ENCODE measurements around the gene ATF3. TPM values are rescaled to one million over a fixed set of nuclear protein-coding genes. Genes with fewer than 3 reads are reported as not detected.

ATF3 gene
- total and polyA plus RNA-seq, 8 donors = 8.3 to 28.8 (median 20.4) TPM

- ATAC-seq = no peak
- H3K27me3 ChIP-seq = no peaks in the 10 kb centered on the region
- H3K4me1 ChIP-seq = no peaks in the 10 kb centered on the region
- no peak for TF ChIP-seq CTCF (IDR thresholded peaks at IDR 0.05)
- no peak for FAIRE-seq
- intact Hi-C loops (cut with DNase I) = no loop called here
- no peak overlapping the region for H3K27ac ChIP-seq
- no peak for DNase-seq
- peaks cover 0 to 2% (median 0%) of the 10 kb centered on the region in 4 donors for H3K9me3 ChIP-seq
- WGBS, 2 donors = 48 to 60% methylated on average over 1 of the region's 1 CpG
- no peak overlapping the region for H3K4me3 ChIP-seq
- H3K36me3 ChIP-seq = no peaks in the 10 kb centered on the region
Measured at GRCh38 chr1:212578041-212578440, 30.5 kb upstream of the ATF3 start.

GRCh38 chr1:212581034-212581433 lies 27.5 kb upstream of the ATF3 start:
- WGBS, 2 donors = 89 to 90% methylated on average over 8 of the region's 8 CpGs
- TF ChIP-seq CTCF (IDR thresholded peaks at IDR 0.05) = no peak
- H3K27ac ChIP-seq = no peak overlapping the region
- no peaks in the 10 kb centered on the region for H3K9me3 ChIP-seq
- no peak overlapping the region for H3K4me3 ChIP-seq
- no peak for FAIRE-seq
- H3K4me1 ChIP-seq = no peaks in the 10 kb centered on the region
- intact Hi-C loops (cut with DNase I) = no loop called here
- no peaks in the 10 kb centered on the region for H3K36me3 ChIP-seq
- H3K27me3 ChIP-seq = no peaks in the 10 kb centered on the region
- no peak for DNase-seq
- no peak for ATAC-seq

- FAIRE-seq (no peak), ATAC-seq (no peak), DNase-seq (no peak)
- Histone ChIP-seq H3K4me3 (no peak overlapping the region), H3K9me3 (no peaks in the 10 kb centered on the region), H3K4me1 (no peaks in the 10 kb centered on the region), H3K27me3 (no peaks in the 10 kb centered on the region), H3K27ac (no peak overlapping the region), H3K36me3 (no peaks in the 10 kb centered on the region)
- 73 to 76% methylated on average over 5 of the region's 5 CpGs for WGBS, 2 donors
- intact Hi-C loops (cut with DNase I) = no loop called here
- TF ChIP-seq CTCF (IDR thresholded peaks at IDR 0.05) = no peak
Measured at GRCh38 chr1:212582291-212582690, 26.3 kb upstream of the ATF3 start.

- H3K4me3 ChIP-seq = no peak overlapping the region
- no peaks in the 10 kb centered on the region for H3K4me1 ChIP-seq
- DNase-seq = no peak
- WGBS, 2 donors = 82 to 88% methylated on average over 7 of the region's 7 CpGs
- no peaks in the 10 kb centered on the region for H3K36me3 ChIP-seq
- TF ChIP-seq CTCF (IDR thresholded peaks at IDR 0.05) = no peak
- no peak for ATAC-seq
- intact Hi-C loops (cut with DNase I) = no loop called here
- H3K27me3 ChIP-seq = no peaks in the 10 kb centered on the region
- H3K27ac ChIP-seq = no peak overlapping the region
- no peak for FAIRE-seq
- no peaks in the 10 kb centered on the region for H3K9me3 ChIP-seq
Measured at GRCh38 chr1:212582808-212583615, 25.5 kb upstream of the ATF3 start.

- no peak overlapping the region for H3K4me3 ChIP-seq
- no peak overlapping the region for H3K27ac ChIP-seq
- FAIRE-seq (no peak), DNase-seq (no peak), ATAC-seq (no peak)
- intact Hi-C loops (cut with DNase I) = no loop called here
- TF ChIP-seq CTCF (IDR thresholded peaks at IDR 0.05) = no peak
- WGBS, 2 donors = 68 to 88% methylated on average over 7 of the region's 7 CpGs
- no peaks in the 10 kb centered on the region for H3K27me3 ChIP-seq
- no peaks in the 10 kb centered on the region for H3K4me1 ChIP-seq
- no peaks in the 10 kb centered on the region for H3K9me3 ChIP-seq
- no peaks in the 10 kb centered on the region for H3K36me3 ChIP-seq
Measured at GRCh38 chr1:212583643-212584042, 24.9 kb upstream of the ATF3 start.

Measured in pancreas (tissue), 10 donors.